ENCODE data around the gene FIG4.
"Not testable (repeated sequence)": the region's sequence is repeated elsewhere in the genome, so short reads cannot be mapped to it uniquely, and the experiment has no call there.

FIG4 gene

DNA sequence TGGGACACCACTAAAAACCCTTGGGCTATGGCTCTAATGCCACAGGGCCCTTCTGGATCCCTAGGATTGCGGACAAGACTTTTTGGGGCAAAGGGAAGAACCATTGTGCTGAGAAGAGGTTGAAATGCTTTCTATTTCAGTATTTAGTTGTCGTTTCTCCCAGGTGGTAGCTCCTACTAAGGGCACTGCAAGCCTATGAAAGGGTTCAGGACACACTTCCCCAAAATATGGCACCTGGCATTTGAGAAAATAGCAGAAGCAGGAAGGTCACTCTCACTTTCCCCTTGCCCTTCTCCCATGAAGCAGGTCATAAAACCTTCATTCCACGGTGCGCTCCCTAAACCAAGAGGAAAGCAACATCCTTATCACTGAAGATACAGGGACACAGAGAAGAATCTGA lies 161.6 kb downstream of the FIG4 start:
- DNase-seq (ENCODE audit: low read depth in 3 of 3) = no peak

DNA sequence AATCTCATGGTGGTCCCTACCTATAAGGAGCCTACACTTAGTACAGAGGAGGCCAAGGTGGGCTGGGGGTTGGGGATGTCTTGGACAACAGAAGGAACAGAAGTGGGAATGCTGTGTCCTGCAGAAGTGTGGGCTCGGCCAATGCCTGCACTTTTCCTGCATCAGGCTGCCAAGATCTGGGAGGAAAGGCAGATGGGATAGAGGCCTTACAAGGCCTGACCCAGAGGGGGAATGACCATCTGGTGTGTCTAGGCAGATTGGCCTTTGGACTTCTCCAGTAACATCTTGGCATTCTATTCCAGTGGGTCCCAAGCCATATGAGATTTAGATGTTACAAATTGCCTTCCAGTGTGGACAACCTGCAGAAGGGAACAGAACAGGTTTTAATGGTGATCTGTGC lies 162.3 kb downstream of the FIG4 start:
- no peak for DNase-seq (ENCODE audit: low read depth in 3 of 3)

DNA sequence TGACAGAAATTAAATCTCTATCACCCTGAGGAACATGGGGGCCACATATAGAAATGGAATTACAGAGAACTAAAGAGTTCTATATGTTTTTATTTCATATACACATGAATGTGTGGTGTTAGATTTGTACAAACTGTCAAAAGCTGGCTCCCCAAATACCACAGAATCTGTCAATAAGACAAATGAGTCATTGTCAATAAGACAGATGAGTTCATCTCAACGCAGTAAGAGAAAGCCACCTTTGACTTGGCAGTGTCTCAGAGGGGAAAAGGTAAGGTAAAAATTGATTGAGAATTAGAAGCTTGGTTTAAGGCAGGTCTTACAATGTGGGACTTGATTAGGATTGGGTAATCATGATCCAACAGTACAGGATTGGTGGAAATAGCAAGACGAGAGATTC lies 162.9 kb downstream of the FIG4 start:
- DNase-seq (ENCODE audit: low read depth in 3 of 3) = no peak

DNA sequence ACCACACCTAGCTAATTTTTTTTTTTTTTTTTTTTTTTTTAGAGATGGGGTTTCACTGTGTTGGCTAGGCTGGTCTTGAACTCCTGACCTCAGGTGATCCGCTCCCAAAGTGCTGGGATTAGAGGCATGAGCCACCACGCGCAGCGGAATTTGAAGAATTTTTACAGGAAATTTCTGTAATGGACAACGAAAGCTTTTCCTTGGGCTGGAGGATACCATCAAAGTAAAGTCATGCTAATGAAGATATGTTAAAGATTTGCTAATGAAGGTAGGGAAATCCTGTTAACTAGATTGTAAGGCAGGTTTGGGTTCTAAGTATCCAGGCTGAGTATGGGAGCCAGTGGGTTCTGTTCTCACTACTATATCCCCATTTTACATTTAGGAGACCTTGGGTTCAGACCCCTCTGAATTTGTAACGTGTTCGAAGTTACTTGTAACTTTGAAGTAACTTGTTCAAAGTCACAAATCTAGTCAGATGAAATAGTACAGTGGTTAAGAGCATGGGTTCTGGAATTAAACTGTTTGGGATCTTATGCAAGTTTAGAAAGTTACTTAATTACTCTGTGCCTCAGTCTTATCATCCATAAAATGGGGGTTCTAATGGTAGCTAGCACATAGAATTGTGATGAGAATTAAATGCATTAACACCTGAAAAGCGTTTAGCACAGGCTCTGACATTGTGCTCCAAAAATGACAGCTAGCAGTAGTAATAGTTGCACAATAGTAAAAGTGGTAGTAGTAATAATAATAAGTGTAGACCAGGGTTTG lies 163.6 kb downstream of the FIG4 start:
- DNase-seq (ENCODE audit: low read depth in 3 of 3) = no peak

DNA sequence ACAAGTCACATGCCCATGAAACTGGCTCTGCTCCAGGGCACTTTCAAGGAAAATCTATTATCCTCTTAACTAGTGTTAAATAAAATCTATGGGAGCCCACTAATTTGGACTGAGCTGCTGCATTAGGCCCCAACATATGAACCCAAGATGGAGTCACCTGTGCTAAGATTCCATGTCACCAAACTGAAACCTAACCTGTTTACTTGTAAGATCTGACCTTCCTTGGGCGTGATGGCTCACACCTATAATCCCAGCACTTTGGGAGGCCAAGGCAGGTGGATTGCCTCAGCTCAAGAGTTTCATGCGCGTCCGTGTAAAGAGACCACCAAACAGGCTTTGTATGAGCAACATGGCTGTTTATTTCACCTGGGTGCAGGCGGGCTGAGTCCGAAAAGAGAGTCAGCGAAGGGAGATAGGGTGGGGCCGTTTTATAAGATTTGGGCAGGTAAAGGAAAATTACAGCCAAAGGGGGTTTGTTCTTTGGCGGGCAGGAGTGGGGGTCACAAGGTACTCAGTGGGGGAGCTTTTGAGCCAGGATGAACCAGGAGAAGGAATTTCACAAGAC lies 164.5 kb downstream of the FIG4 start:
- DNase-seq (ENCODE audit: low read depth in 3 of 3) = not testable (repeated sequence)

DNA sequence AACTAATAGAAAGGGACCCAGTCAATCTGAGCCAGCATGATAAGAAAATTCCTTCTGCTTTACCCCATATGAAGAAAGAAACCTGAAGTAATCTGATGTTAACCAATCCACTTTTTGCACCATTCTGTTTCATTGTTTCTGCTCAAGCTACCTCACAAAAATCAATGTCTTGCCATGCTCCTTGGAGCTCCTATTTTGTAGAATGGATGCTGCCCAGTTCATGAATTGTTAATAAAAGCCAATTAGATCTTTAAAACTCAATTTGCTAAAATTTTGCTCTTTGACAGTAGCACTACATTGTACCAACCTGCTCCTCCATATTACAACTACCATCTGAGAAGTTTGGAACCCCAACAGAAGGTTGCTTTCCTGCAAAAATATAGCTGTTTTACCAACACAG lies 170.8 kb downstream of the FIG4 start:
- DNase-seq (ENCODE audit: low read depth in 3 of 3) = no peak

DNA sequence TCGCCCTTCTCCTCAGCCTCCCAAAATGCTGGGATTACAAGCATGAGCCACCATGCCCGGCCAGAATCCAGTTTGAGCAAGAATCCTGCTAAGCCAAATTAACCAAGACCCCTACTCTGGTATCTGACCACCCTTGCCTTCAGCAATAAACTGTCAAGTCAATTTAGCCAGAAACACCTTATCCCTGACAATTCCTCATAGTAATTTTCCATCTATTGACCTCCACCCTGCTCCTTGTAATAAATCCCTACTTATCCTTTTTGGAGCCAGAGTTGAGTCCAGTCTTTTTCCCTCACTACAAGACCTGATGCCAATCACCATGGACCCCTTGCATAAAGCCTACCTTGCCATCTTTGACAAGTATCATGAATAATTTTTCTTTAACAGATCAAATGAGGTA lies 173.0 kb downstream of the FIG4 start:
- no peak for DNase-seq (ENCODE audit: low read depth in 3 of 3)

DNA sequence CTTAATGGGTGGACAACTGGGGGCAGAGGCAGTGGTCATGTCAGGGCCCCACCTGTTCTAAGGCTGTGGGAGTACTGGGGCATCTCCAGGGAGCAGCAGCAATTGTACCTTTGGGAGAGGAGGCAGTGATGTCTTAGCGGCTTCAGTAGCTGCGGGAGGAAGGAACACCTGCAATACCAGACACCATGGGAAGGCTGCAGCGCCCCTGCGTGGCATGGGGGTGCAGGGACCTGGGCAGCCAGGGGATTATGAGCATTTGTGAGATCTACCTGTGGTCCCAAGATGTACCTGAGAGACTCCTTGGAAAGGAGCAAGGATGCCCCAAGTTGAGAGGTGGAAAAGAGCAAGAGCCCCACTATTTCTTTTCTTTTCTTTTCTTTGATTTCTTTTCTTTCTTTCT lies 174.9 kb downstream of the FIG4 start:
- DNase-seq (ENCODE audit: low read depth in 3 of 3) = no peak

DNA sequence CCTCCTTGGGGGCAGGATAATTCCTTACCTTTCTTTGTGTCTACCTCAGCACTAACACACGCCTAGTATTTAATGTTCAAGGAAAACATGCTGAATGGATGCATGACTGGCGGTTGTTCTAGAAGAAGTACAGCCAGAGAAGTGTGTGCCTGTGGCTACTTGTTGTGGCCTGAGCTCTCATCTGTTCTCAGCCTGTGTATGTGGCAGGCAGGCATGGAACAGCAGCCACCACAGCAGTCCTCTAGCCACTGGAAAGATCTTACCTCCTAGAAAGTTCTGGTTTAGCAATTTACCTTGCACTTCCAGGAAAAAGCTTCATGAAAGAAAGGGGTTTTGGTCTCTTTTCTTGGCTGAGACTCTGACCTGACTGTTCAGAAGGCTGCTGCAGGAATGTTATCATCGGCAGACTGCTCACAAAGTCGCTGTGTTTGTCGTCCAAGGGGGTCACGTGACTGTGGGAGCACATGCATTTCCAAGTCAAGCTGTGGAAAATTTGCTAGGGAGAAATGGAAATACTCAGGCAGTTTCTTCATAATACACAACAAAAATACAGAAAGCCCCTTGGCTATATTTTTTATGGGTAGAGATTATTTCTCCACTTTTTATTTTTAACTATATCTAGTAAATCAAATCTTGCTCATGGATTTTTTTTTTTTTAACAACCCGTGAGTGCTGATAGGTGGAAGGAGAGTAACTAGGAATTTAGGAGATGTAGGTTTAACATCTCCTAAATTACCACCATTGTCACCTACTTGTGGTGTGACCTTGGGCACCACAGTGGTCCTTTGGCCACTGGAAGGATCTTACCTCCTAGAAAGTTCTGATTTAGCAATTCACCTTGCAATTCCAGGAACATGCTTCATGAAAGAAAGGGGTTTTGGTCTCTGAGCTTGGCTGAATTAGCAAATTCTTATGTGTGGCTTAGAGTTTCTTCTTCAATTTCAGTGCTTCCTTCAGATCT lies 176.2 kb downstream of the FIG4 start:
- no peak for DNase-seq (ENCODE audit: low read depth in 3 of 3)

DNA sequence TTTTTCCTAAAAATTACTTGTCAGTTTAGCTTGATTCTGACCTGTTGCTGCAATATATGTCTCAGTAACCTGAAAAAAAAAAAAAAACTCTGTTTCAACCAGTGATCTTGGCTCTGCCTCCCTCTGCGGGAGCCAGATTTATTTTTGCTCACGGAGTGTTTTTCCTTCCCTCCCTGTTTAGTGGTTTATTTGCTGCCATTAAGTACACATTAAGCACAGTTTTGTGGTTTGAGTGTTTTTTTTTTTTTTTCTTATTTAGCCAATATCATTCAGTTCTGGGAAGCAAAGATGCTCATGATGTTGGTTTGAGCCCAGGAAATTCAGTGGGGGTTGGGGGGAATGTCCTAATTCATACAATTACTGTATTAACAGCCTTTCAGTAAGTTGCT lies 176.9 kb downstream of the FIG4 start:
- no peak for DNase-seq (ENCODE audit: low read depth in 3 of 3)

DNA sequence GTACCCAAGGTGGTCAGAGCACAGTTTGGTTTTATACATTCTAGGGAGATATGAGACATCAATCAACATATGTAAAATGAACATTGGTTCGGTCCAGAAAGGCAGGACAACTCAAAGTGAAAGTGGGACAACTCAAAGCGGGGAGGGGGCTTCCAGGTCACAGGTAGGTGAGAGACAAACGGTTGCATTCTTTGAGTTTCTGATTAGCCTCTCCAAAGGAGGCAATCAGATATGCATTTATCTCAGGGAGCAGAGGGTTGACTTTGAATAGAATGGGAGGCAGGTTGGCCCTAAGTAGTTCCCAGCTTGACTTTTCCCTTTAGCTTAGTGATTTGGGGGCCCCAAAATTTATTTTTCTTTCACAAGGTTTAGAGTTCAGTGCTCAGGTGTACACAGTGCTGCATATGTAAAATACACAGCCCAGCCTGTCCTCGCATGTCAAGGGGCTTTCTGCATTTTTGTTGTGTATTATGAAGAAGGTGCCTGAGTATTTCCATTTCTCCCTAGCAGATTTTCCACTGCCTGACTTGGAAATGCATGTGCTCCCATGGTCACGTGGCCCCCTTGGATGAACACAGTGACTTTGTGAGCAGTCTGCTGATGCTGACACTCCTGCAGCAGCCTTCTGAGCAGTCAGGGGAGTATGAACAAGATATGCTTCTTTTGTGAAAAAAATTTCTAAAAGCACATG lies 178.4 kb downstream of the FIG4 start:
- not testable (repeated sequence) for DNase-seq (ENCODE audit: low read depth in 3 of 3)

DNA sequence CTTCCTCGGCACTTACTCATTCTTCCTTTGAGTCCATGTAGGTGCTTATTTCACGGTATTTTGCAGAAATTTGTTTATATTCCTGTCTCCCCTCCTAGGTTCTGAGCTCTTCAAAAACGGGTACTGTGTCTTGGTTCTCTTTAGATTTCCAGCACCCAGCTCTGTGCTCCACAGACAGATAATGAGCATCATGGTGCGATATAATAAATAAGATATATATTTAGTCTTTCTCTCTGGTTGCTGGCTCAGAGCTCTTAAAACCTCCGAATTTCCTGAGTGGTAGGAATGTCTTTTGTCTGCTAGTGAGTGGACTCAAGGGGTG lies 179.0 kb downstream of the FIG4 start:
- DNase-seq (ENCODE audit: low read depth in 3 of 3) = no peak

DNA sequence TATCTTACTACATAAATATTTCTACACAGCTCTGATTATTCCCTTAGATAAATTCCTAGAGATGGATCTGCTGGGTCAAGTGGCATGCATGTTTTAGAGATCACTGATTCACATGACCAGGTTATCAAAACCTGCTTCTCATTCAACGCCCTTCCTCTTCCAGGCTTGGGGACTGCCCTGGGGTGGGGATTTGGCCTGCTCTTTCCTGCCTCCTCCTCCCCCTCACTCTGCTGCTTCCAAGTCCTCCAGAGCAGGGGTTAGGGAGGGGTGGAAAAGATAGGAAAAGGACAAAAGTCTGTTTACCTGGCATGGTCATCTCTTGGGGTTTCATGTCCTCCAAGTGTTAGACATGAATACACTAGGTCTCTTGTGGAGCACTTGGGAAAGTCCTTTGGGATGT lies 181.5 kb downstream of the FIG4 start:
- DNase-seq (ENCODE audit: low read depth in 3 of 3) = no peak

DNA sequence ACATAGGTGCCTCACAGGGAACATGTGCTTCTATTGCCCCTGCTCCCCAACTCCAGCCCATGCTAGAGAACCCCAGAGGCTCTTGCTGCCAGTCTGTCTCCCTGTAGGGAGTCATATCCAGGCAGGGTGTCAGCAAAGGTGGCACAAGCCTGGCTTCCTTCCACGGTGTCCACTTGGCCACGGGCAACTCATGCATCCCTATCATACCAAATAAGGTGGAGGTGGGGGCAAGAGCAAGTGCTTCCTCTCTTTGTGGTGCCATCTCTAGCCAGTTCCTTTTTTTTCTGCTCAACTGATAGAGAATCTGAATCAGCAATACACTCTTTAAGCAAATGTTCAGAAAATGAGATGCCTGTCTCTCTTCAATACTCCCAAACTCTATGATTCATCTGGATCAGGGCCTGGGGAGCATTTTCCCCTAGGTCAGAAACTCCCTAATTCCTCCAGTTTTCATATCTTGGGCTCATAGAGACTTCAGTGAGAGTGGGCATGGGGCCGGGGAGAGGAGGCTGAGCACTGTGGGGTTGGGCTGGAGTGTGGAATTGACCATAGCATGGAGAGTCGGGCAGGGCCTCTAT lies 182.0 kb downstream of the FIG4 start:
- DNase-seq (ENCODE audit: low read depth in 3 of 3) = no peak

DNA sequence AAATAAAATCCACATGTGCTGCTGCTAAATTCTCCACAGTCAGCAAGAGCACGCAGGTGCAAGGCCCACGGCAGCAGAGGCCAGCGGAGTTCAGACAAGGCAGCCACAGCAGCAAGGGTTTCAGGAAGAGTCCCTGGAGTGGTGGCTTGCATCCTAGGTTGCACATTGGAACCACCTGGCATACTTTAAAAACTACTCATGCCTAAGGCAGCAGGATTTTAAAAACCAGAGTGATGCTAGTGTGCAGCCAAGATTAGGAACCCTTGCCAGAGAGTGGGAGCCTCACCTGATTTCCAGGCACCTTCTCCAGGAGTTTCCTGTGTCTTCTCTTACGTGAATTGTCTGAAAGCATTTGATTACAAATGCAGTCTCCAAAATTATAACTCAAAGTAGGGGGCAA lies 183.0 kb downstream of the FIG4 start:
- no peak for DNase-seq (ENCODE audit: low read depth in 3 of 3)

DNA sequence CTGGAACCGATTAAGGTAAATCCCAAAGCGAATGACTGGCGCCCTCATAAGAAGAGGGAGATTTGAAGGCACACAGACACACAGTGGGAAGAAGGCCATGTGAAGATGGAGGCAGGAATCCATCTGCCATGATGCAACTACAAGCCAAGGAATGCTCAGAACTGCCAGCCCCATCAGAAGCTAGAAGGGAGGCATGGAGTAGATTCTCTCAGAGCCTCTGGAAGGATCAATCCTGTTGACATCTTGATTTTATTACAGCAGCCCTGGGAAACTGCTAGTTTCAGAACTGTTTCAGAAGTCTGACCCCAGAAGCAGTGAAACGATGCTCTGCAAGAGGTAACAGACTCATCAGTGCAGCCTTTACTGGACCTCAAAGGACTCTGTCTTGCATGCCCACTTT lies 183.5 kb downstream of the FIG4 start:
- DNase-seq (ENCODE audit: low read depth in 3 of 3) = no peak

Measured in stimulated activated CD4-positive, alpha-beta T cell treated with anti-CD3 and anti-CD28 coated beads, TNF-alpha, amount 100 ng/mL, for 48 hours (primary cell).